ENCODE measurements around the gene DKK3. TPM values are rescaled to one million over a fixed set of nuclear protein-coding genes. Genes with fewer than 3 reads are reported as not detected.

The DKK3 gene
- 441 and 695 TPM in 2 replicates for total RNA-seq

GRCh38 chr11:12007769-12008737 lies at the start of gene DKK3:
Gene DKK3, minus strand, starts transcription at chr11:12008626. Its CDS starts 44 bp downstream, at chr11:12008582.

Other genes with a start within 250 kb of the DKK3 start
- gene USP47, start 166.7 kb downstream of the DKK3 start, total RNA-seq = 65.9 and 87.8 TPM in 2 replicates
- 30.5 and 42.4 TPM in 2 replicates for gene MICAL2, start 102.0 kb upstream of the DKK3 start, total RNA-seq

Measured in bronchial smooth muscle cell (primary cell).